ENCODE measurements around the gene THSD4.

Gene THSD4

DNA sequence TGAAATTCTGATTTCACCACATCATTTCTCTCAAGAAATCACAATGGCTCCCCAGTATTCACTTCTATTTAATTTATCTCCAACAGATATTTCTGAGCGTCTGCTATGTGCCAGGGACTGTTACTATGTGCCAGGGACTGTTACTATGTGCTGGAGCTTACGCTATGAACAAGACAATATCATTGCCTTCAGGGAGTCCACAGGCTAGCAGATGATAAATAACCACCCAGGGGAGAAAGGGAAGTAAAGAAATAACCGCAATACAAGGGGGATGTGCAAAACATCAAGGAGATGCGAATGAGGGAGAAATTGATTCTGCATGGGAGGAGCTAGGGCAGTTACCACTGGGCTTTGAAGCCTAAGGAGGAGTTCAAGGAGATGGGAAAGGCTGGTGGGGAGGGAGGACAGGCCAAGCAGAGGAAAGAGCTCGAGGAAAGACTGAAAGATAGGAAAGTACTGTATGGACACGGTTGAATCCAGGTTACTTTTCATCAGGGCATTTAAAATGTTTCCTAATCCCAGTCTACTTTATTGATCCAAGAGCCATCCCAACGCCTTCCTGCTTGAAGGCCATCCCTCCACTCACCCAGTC, 2.5 kb downstream of the THSD4 start:
- no peak overlapping the region for H3K4me3 ChIP-seq (ENCODE audit: low read length)
- TF ChIP-seq EZH2phosphoT487 (IDR thresholded peaks at IDR 0.05; ENCODE audit: low read length) (no peak), EZH2 (optimal IDR thresholded peaks at IDR 0.05; ENCODE audit: low read depth, low read length) (no peak)
- TF ChIP-seq, protein P1, sequence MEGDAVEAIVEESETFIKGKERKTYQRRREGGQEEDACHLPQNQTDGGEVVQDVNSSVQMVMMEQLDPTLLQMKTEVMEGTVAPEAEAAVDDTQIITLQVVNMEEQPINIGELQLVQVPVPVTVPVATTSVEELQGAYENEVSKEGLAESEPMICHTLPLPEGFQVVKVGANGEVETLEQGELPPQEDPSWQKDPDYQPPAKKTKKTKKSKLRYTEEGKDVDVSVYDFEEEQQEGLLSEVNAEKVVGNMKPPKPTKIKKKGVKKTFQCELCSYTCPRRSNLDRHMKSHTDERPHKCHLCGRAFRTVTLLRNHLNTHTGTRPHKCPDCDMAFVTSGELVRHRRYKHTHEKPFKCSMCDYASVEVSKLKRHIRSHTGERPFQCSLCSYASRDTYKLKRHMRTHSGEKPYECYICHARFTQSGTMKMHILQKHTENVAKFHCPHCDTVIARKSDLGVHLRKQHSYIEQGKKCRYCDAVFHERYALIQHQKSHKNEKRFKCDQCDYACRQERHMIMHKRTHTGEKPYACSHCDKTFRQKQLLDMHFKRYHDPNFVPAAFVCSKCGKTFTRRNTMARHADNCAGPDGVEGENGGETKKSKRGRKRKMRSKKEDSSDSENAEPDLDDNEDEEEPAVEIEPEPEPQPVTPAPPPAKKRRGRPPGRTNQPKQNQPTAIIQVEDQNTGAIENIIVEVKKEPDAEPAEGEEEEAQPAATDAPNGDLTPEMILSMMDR (IDR thresholded peaks at IDR 0.05; ENCODE audit: low read length), result no peak
- no peaks in the 10 kb centered on the region for H3F3A ChIP-seq (ENCODE audit: insufficient read depth, low read length)
- no peak overlapping the region for H2AFZ ChIP-seq (ENCODE audit: low read length)
- H3K9ac ChIP-seq (ENCODE audit: low read length), result no peak overlapping the region
- peaks cover 5% of the 10 kb centered on the region; the same call in 1 of the 2 replicates for H3K4me1 ChIP-seq (ENCODE audit: low read length)
- no peaks in the 10 kb centered on the region for H3K9me2 ChIP-seq (replicated peaks; ENCODE audit: insufficient read depth, low read length)
- H3K9me3 ChIP-seq (replicated peaks; ENCODE audit: insufficient read depth, low read length), result no peaks in the 10 kb centered on the region
- H3K27ac ChIP-seq (ENCODE audit: low read length), result no peak overlapping the region
- H4K20me1 ChIP-seq (ENCODE audit: insufficient read depth, low read length), result no peaks in the 10 kb centered on the region
- no peaks in the 10 kb centered on the region for H3K36me3 ChIP-seq (replicated peaks; ENCODE audit: insufficient read depth, low read length)
- no peak for DNase-seq
- H3K27me3 ChIP-seq (replicated peaks; ENCODE audit: insufficient read depth, low read length), result 0 out of 2 replicates have a peak, but pooled peaks cover 4% of the 10 kb centered on the region
- no peak overlapping the region for H3K4me2 ChIP-seq (ENCODE audit: low read depth, low read length)
- H3K79me2 ChIP-seq (ENCODE audit: low read length), result no peaks in the 10 kb centered on the region

DNA sequence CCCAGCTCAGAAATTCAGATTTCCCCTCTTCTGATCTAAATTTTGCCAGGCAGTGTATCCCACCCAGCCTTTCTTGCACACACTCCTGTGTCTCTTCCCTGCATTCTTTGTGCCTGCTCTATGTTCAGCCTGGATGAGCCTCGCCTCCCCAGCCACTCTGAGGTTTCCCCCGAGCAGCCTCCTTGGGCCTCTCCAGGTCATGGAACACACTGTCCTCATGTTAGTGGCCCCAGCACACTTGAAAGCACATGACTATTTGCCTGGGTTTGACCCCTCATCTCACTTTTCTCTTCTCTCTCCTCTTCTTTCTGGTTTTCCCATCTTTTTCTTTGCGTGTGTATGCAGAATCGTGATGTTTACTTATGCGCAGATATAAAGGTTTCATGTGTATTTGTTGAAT, 3.1 kb downstream of the THSD4 start:
- Histone ChIP-seq H3K9ac (ENCODE audit: low read length) (no peak overlapping the region), H3K4me1 (ENCODE audit: low read length) (peaks cover 5% of the 10 kb centered on the region; the same call in 1 of the 2 replicates), H3K27me3 (replicated peaks; ENCODE audit: insufficient read depth, low read length) (0 out of 2 replicates have a peak, but pooled peaks cover 4% of the 10 kb centered on the region), H4K20me1 (ENCODE audit: insufficient read depth, low read length) (no peaks in the 10 kb centered on the region), H3K9me2 (replicated peaks; ENCODE audit: insufficient read depth, low read length) (no peaks in the 10 kb centered on the region), H3K27ac (ENCODE audit: low read length) (no peak overlapping the region), H3K36me3 (replicated peaks; ENCODE audit: insufficient read depth, low read length) (no peaks in the 10 kb centered on the region), H2AFZ (ENCODE audit: low read length) (no peak overlapping the region), H3F3A (ENCODE audit: insufficient read depth, low read length) (no peaks in the 10 kb centered on the region), H3K4me2 (ENCODE audit: low read depth, low read length) (no peak overlapping the region), H3K79me2 (ENCODE audit: low read length) (no peaks in the 10 kb centered on the region), H3K9me3 (replicated peaks; ENCODE audit: insufficient read depth, low read length) (no peaks in the 10 kb centered on the region), H3K4me3 (ENCODE audit: low read length) (no peak overlapping the region)
- DNase-seq, result no peak
- TF ChIP-seq EZH2phosphoT487 (IDR thresholded peaks at IDR 0.05; ENCODE audit: low read length) (no peak), EZH2 (optimal IDR thresholded peaks at IDR 0.05; ENCODE audit: low read depth, low read length) (no peak)
- TF ChIP-seq, protein P1 (IDR thresholded peaks at IDR 0.05; ENCODE audit: low read length), result no peak

DNA sequence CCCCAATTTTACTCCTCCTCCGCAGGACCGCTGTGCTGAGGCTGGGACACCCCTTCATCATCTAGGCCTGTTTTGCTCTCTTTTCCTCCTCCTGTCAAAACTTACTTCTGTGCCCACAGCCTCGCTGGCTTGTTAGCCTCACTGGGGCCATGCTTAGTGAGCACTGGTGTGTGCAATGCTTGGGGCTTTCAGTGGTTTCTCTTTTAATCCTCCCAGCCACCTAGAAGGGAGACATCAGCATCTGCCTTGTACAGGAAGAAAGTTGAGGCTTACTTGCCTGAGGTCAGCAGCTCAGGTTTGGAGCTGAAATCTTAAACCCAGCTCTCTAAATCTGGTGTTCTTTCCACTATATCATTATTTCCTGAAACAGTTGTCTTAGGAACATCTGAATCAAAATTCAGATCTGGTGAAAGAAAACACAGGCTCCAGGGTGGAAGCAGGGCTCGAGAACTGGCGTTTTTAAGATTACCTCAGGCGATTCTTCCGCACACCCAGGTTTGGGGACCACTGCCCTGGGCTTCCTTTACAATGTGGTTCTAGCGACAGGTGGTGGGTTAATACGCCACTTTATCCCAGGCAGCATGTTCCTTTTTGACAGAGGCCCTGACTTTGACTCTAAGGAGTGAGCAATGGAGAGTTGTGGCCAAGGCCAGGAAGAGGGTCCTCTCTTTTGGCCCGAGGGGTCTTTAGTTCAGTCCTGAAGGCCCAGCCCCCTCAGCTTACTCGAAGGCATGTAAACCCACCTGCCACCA, 3.8 kb downstream of the THSD4 start:
- Histone ChIP-seq H3K4me1 (ENCODE audit: low read length) (peaks cover 5% of the 10 kb centered on the region; the same call in 1 of the 2 replicates), H3K4me2 (ENCODE audit: low read depth, low read length) (peak overlapping the region; percentile 7; the same call in 1 of the 2 replicates), H3K9ac (ENCODE audit: low read length) (no peak overlapping the region), H3K79me2 (ENCODE audit: low read length) (no peaks in the 10 kb centered on the region), H3K36me3 (replicated peaks; ENCODE audit: insufficient read depth, low read length) (no peaks in the 10 kb centered on the region), H3F3A (ENCODE audit: insufficient read depth, low read length) (no peaks in the 10 kb centered on the region), H3K27ac (ENCODE audit: low read length) (no peak overlapping the region), H3K4me3 (ENCODE audit: low read length) (no peak overlapping the region), H3K9me3 (replicated peaks; ENCODE audit: insufficient read depth, low read length) (no peaks in the 10 kb centered on the region), H2AFZ (ENCODE audit: low read length) (no peak overlapping the region), H3K27me3 (replicated peaks; ENCODE audit: insufficient read depth, low read length) (0 out of 2 replicates have a peak, but pooled peaks cover 4% of the 10 kb centered on the region), H3K9me2 (replicated peaks; ENCODE audit: insufficient read depth, low read length) (no peaks in the 10 kb centered on the region), H4K20me1 (ENCODE audit: insufficient read depth, low read length) (no peaks in the 10 kb centered on the region)
- TF ChIP-seq EZH2 (optimal IDR thresholded peaks at IDR 0.05; ENCODE audit: low read depth, low read length), result no peak
- no peak for TF ChIP-seq EZH2phosphoT487 (IDR thresholded peaks at IDR 0.05; ENCODE audit: low read length)
- TF ChIP-seq, protein P1 (IDR thresholded peaks at IDR 0.05; ENCODE audit: low read length), result no peak
- peak; percentile 50 for DNase-seq

Measured in MM.1S (cell line).